Effector memory CD4-positive, alpha-beta T cell (primary cell): Measurements from ENCODE around the gene DDX11.
"Not testable (repeated sequence)": the region's sequence is repeated elsewhere in the genome, so short reads cannot be mapped to it uniquely, and the experiment has no call there.

Source experiments
- DNase-seq, 3 donors: peaks; one replicate each; pipeline ENCODE4 v3.0.0-alpha.2; 2020
- H3K27ac ChIP-seq: 2 replicates; pipeline ENCODE4 v1.7.0; 2013; ENCODE audit warnings: mild to moderate bottlenecking, low read length, moderate library complexity; ENCODE audit not compliant: insufficient read depth, poor library complexity, severe bottlenecking
- H3K27me3 ChIP-seq: replicated peaks from 2 replicates; pipeline ENCODE4 v1.7.0; 2013; ENCODE audit warnings: mild to moderate bottlenecking, low read length; ENCODE audit not compliant: insufficient read depth, control insufficient read depth, poor library complexity, severe bottlenecking
- H3K36me3 ChIP-seq: 2 replicates; pipeline ENCODE4 v1.7.0; 2013; ENCODE audit warnings: mild to moderate bottlenecking, low read length, moderate library complexity; ENCODE audit not compliant: control insufficient read depth, insufficient read depth
- H3K4me1 ChIP-seq: 2 replicates; pipeline ENCODE4 v1.7.0; 2013; ENCODE audit warnings: low read length, mild to moderate bottlenecking; ENCODE audit not compliant: control insufficient read depth, insufficient read depth, poor library complexity, severe bottlenecking
- H3K4me3 ChIP-seq: 2 replicates; pipeline ENCODE4 v1.7.0; 2013; ENCODE audit warnings: low read length, low read depth, mild to moderate bottlenecking; ENCODE audit not compliant: insufficient read depth, poor library complexity, severe bottlenecking
- H3K9me3 ChIP-seq: 2 replicates; pipeline ENCODE4 v1.7.0; 2013; ENCODE audit warnings: mild to moderate bottlenecking, low read length, moderate library complexity; ENCODE audit not compliant: control insufficient read depth

Gene DDX11

DNA sequence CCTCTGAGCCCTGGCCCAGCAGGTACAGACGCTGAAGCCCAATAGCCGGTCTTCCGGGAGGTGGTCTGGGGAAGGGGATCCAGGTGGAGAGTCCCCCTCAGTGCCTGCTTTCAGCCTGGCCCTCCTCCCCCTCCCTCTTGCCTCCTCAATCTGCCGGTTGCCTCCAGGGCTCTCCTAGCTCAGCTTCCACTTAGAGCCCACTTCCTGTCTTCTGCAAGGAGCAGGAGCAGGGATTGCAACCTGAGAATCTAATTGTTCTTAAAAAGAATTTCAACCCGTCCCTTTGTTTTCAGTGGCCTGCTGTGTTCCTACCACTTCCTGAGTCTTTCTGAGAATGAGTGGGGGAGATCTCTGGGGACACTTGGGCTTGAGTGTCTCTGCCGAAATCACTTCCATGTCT, 6.6 kb downstream of the DDX11 start:
- not testable (repeated sequence) for DNase-seq, H3K9me3 ChIP-seq, H3K27ac ChIP-seq, H3K36me3 ChIP-seq, H3K4me3 ChIP-seq, H3K27me3 ChIP-seq, H3K4me1 ChIP-seq

- H3K9me3 ChIP-seq, H3K4me3 ChIP-seq, H3K27me3 ChIP-seq, H3K27ac ChIP-seq, H3K36me3 ChIP-seq, H3K4me1 ChIP-seq, DNase-seq: not testable (repeated sequence)
These were observed 7.6 kb downstream of the DDX11 start for GRCh38 chr12:31081274-31081673.

GRCh38 chr12:31084241-31084640, 10.6 kb downstream of the DDX11 start:
- H3K9me3 ChIP-seq, H3K36me3 ChIP-seq, H3K4me1 ChIP-seq, H3K4me3 ChIP-seq, H3K27ac ChIP-seq, DNase-seq, H3K27me3 ChIP-seq: not testable (repeated sequence)

DNA sequence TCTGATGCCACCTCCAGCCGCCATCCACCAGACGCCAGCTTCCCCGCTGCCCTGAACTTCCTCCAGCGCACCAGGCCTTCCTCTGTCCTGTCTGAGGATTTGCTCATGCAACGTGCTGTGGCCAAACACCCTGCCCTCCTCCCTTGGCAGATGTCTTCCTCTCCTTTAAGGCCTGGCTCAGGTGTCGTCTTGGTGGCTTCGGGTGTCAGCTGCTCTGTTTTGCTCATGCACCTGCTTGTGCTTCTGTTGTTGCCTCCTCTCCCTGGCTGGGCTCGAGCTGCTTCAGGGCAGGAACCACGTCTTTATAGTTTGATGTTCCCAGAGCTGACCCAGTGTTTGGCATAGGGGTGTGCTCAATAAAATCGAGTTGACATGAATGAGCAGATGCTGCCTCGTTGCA, 12.4 kb downstream of the DDX11 start:
- not testable (repeated sequence) for H3K9me3 ChIP-seq, H3K4me3 ChIP-seq, H3K27ac ChIP-seq, H3K27me3 ChIP-seq, H3K4me1 ChIP-seq, DNase-seq
- peaks cover 11% of the 10 kb centered on the region for H3K36me3 ChIP-seq

GRCh38 chr12:31087486-31087885, 13.8 kb downstream of the DDX11 start:
- H3K36me3 ChIP-seq: peaks cover 11% of the 10 kb centered on the region
- not testable (repeated sequence) for DNase-seq

GRCh38 chr12:31087956-31088355, 14.3 kb downstream of the DDX11 start:
- H3K27me3 ChIP-seq, H3K9me3 ChIP-seq, DNase-seq, H3K4me3 ChIP-seq, H3K4me1 ChIP-seq, H3K27ac ChIP-seq: not testable (repeated sequence)
- peaks cover 11% of the 10 kb centered on the region for H3K36me3 ChIP-seq

More at GRCh38 chr12:31087486-31087885, 13.8 kb downstream of the DDX11 start:
- not testable (repeated sequence) for H3K4me3 ChIP-seq, H3K9me3 ChIP-seq, H3K4me1 ChIP-seq, H3K27me3 ChIP-seq, H3K27ac ChIP-seq

GRCh38 chr12:31089072-31089471, 15.4 kb downstream of the DDX11 start:
- Histone ChIP-seq H3K4me3 (no peak overlapping the region), H3K4me1 (no peaks in the 10 kb centered on the region), H3K36me3 (peaks cover 11% of the 10 kb centered on the region), H3K27me3 (no peaks in the 10 kb centered on the region), H3K9me3 (no peaks in the 10 kb centered on the region), H3K27ac (no peak overlapping the region)
- no peak for DNase-seq

DNA sequence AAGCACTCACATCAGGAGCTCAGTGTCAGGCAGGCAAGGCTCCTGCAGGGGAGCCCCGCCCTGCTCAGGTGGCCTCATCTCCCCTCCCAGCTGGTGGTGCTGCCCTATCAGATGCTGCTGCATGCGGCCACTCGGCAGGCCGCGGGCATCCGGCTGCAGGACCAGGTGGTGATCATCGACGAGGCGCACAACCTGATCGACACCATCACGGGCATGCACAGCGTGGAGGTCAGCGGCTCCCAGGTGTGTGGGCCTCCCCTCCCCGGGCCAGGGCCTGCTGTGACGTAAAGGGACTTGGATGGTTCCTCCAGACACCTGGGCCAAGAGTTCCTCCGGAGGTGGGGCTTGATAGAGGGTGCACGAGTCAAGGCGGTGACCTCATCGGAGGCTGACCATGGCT, 18.0 kb downstream of the DDX11 start:
- H3K4me1 ChIP-seq, H3K36me3 ChIP-seq, H3K27me3 ChIP-seq, H3K9me3 ChIP-seq, DNase-seq, H3K4me3 ChIP-seq, H3K27ac ChIP-seq: not testable (repeated sequence)

DNA sequence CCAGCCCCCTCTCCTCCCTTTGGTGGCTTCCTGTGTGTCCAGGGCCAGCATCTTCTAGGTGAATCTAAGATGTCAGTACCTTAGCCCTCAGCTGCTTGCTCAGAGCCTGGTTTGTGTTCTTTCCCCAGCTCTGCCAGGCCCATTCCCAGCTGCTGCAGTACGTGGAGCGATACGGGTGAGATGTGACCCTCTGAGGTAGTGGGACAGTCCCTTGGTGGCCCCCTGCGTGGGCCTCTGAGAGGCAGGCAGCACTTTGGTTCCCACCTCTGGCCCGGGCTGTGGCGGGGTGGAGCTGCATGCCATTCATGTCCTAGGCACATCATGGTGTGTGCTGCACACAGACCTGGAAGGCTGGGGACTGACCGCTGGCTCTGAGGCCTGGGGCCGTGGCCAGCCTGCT, 19.1 kb downstream of the DDX11 start:
- not testable (repeated sequence) for H3K4me3 ChIP-seq, H3K27ac ChIP-seq, H3K36me3 ChIP-seq, H3K9me3 ChIP-seq, DNase-seq, H3K4me1 ChIP-seq, H3K27me3 ChIP-seq

DNA sequence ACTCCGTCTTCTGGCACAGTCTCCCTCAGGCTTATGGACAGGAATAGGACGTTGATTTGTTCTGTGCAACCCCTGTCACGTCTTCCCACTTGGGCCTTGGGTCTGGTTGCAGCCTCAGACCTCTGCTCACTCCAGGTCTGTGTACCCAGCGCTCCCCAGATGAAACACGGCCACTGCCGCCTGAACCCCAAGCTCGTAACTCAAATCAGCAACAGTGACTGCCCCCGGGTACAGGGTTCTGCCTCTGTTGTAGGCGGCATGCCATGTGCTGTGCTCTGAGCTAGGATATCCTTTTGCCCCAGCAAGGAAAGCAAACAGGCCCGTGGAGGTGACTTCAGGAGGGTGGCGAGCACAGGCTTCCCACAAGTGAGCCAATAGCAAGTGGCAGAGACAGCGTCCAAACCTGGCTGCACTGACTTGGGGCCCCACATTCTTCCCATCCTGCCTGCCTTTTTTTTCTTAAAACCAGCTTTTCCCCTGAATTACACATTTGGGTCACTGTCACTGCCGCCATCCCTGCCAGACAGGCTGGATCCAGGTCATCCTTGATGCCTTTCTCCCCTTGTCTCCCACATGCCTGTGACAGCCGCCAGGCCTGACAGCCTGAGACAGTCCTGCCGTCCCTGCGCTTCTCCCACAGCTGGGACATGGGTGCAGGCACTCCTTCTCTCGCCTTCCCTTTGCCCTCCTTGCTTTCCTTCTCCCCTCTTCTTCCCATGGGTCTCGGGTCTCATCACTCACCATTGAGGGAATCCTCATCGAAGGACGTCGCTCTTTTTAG, 21.6 kb downstream of the DDX11 start:
- H3K36me3 ChIP-seq, H3K9me3 ChIP-seq: not testable (repeated sequence)

More for the DNA sequence above, 21.6 kb downstream of the DDX11 start:
- not testable (repeated sequence) for H3K4me1 ChIP-seq, DNase-seq, H3K27ac ChIP-seq, H3K4me3 ChIP-seq, H3K27me3 ChIP-seq
